Esophagus muscularis mucosa (tissue), 4 donors: ENCODE results near the gene CNPY3.
"Not testable (repeated sequence)": the region's sequence is repeated elsewhere in the genome, so short reads cannot be mapped to it uniquely, and the experiment has no call there.

ENCODE experiments used
- CTCF ChIP-seq, 3 experiments: fragments of 200-600 bp in 2 of 3; fragments of 450-650 bp in 1 of 3; sonication (generic) in 2 of 3; IDR thresholded peaks; one replicate each; pipeline ENCODE4 v1.5.1; 2017 to 2019; ENCODE audit warnings: antibody characterized with exemption in 3 of 3, mild to moderate bottlenecking in 2 of 3, moderate library complexity in 1 of 3
- EP300 ChIP-seq: sonication (generic); formaldehyde crosslinking; IDR thresholded peaks from one replicate; pipeline ENCODE4 v1.6.1; 2017; ENCODE audit warnings: antibody characterized with exemption
- POLR2A ChIP-seq: fragments of 450-650 bp; IDR thresholded peaks from one replicate; pipeline ENCODE4 v1.6.1; 2017; ENCODE audit warnings: antibody characterized with exemption, moderate library complexity, mild to moderate bottlenecking, low read depth

- not testable (repeated sequence) for TF ChIP-seq CTCF (IDR thresholded peaks at IDR 0.05); POLR2A; EP300
These were observed 41.1 kb upstream of the CNPY3 start for GRCh38 chr6:42888201-42888600.
